Mammary epithelial cell (primary cell): Measurements from ENCODE around the gene GGCX.

Experiments
- EZH2 ChIP-seq: IDR thresholded peaks from 2 replicates; pipeline ENCODE4 v1.6.1; 2012; ENCODE audit warnings: low read length, inconsistent platforms, borderline replicate concordance
- TF ChIP-seq, protein P1 (sequence below), 2 donors: IDR thresholded peaks in 1 of 2; conservative IDR thresholded peaks in 1 of 2; 2 replicates each; pipeline ENCODE4 v1.5.1; 2011 to 2012; ENCODE audit warnings: inconsistent platforms in 2 of 2, low read length in 2 of 2, mild to moderate bottlenecking in 2 of 2, control low read depth in 1 of 2, low read depth in 1 of 2; ENCODE audit not compliant: insufficient read depth in 1 of 2; ENCODE audit errors: extremely low read depth in 1 of 2

DNA sequence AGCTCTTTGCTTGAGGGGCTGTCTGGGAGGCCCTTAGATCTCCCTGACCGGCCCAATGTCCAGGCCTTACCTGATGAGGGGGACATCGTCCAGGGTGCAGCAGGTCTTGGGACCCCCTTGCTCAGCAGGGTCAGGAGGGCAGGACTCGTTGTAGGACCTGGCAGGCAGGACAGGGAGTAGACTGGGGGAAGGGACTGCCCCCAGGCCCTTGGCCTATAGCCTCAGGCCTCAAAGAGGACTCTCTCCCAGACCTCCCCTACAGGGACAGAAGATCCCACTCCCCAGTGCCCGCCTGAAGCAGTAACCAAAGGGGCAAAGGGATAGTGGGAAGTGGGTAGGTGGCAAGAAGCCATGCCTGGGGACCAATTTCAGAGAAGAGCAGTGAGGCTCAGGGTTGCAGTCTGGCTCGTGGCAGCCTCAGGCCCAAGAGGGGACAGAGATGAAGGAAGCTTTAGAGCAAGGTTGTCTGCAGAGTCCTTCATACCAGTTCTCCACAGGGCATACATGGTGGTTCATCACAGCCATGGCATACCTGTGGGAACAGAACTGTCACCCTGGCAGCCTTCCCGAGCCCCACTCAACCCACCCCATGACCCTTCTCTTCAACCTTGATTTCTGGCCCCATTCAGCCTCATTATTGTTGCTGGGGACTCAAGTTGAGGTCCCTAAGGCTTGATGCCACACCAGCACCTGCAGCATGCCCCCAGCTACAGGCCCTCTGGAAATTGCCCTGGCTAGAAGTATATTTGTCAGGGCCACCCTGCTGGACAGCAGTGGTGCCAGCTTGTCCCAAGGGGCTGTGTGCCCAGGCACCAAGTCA is 39.9 kb upstream of the GGCX start:
- TF ChIP-seq, protein P1, sequence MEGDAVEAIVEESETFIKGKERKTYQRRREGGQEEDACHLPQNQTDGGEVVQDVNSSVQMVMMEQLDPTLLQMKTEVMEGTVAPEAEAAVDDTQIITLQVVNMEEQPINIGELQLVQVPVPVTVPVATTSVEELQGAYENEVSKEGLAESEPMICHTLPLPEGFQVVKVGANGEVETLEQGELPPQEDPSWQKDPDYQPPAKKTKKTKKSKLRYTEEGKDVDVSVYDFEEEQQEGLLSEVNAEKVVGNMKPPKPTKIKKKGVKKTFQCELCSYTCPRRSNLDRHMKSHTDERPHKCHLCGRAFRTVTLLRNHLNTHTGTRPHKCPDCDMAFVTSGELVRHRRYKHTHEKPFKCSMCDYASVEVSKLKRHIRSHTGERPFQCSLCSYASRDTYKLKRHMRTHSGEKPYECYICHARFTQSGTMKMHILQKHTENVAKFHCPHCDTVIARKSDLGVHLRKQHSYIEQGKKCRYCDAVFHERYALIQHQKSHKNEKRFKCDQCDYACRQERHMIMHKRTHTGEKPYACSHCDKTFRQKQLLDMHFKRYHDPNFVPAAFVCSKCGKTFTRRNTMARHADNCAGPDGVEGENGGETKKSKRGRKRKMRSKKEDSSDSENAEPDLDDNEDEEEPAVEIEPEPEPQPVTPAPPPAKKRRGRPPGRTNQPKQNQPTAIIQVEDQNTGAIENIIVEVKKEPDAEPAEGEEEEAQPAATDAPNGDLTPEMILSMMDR (conservative IDR thresholded peaks at IDR 0.05 in 1 of 2, IDR thresholded peaks at IDR 0.05 in 1 of 2; ENCODE audit: extremely low read depth in 1 of 2, insufficient read depth in 1 of 2, low read depth in 1 of 2, low read length in 2 of 2), result no peak
- TF ChIP-seq EZH2, result no peak
